H1 (cell line): ENCODE measurements around the gene KPRP. TPM values are rescaled to one million over a fixed set of nuclear protein-coding genes. Genes with fewer than 3 reads are reported as not detected.

Experiments
- polyA plus RNA-seq, 7 experiments: library from polyadenylated mRNA; depleted of rRNA in 3 of 7; stranded (reverse) in 5 of 7; unstranded in 2 of 7; fragments of >200 nt in 5 of 7; fragments of 200-250 nt in 2 of 7; gene quantifications; 1 replicate in 5 of 7; 2 replicates in 1 of 7; 4 replicates in 1 of 7; pipeline versions ENCODE4 v1.2.1 to v1.2.3, GENCODE V29; 2011 to 2013; ENCODE audit warnings: missing spikeins in 2 of 7, mixed read lengths in 2 of 7
- total RNA-seq: library from RNA; stranded (reverse); fragmentation: NEBNext Ultra II Directional; extraction: Animal tissue kit (Norgen Biotek cat#: 25700); gene quantifications from 2 replicates; pipeline ENCODE4 v1.2.1, GENCODE V29; 2021

KPRP gene
- total and polyA plus RNA-seq, 2 of the 8 experiments (the other 6 are each of a cell fraction or from before 2014, with no cell fraction given): not detected

Other genes starting within 250 kb of the KPRP start
- gene LCE5A, start 247.2 kb upstream of the KPRP start, total RNA-seq: not detected in 2 replicates
- not detected in 2 replicates for gene LCE5A, start 247.2 kb upstream of the KPRP start, polyA plus RNA-seq (2011; rRNA removed)
- gene CRCT1, start 243.5 kb upstream of the KPRP start, total RNA-seq: not detected in 2 replicates
- gene CRCT1, start 243.5 kb upstream of the KPRP start, polyA plus RNA-seq (2011; rRNA removed): not detected in 2 replicates
- gene LCE3E, start 191.2 kb upstream of the KPRP start, total RNA-seq: not detected in 2 replicates
- gene LCE3E, start 191.2 kb upstream of the KPRP start, polyA plus RNA-seq (2011; rRNA removed): not detected in 2 replicates
- gene LCE3D, start 177.5 kb upstream of the KPRP start, total RNA-seq: not detected in 2 replicates
- gene LCE3D, start 177.5 kb upstream of the KPRP start, polyA plus RNA-seq (2011; rRNA removed): not detected in 2 replicates
- gene LCE3C, start 157.8 kb upstream of the KPRP start, total RNA-seq: not detected in 2 replicates
- gene LCE3C, start 157.8 kb upstream of the KPRP start, polyA plus RNA-seq (2011; rRNA removed): not detected in 2 replicates
- not detected in 2 replicates for gene LCE3B, start 144.2 kb upstream of the KPRP start, total RNA-seq
- not detected in 2 replicates for gene LCE3B, start 144.2 kb upstream of the KPRP start, polyA plus RNA-seq (2011; rRNA removed)
- not detected in 2 replicates for gene LCE3A, start 134.9 kb upstream of the KPRP start, total RNA-seq
- gene LCE3A, start 134.9 kb upstream of the KPRP start, polyA plus RNA-seq (2011; rRNA removed): not detected in 2 replicates
- not detected in 2 replicates for gene LCE2D, start 94.6 kb upstream of the KPRP start, total RNA-seq
- gene LCE2D, start 94.6 kb upstream of the KPRP start, polyA plus RNA-seq (2011; rRNA removed): not detected in 2 replicates
- gene LCE2C, start 82.7 kb upstream of the KPRP start, total RNA-seq: not detected in 2 replicates
- gene LCE2C, start 82.7 kb upstream of the KPRP start, polyA plus RNA-seq (2011; rRNA removed): not detected in 2 replicates
- gene LCE2B, start 71.9 kb upstream of the KPRP start, total RNA-seq: not detected in 2 replicates
- gene LCE2B, start 71.9 kb upstream of the KPRP start, polyA plus RNA-seq (2011; rRNA removed): not detected in 2 replicates
- gene LCE2A, start 59.7 kb upstream of the KPRP start, total RNA-seq: not detected in 2 replicates
- gene LCE2A, start 59.7 kb upstream of the KPRP start, polyA plus RNA-seq (2011; rRNA removed): not detected in 2 replicates
- not detected in 2 replicates for gene LCE4A, start 49.9 kb upstream of the KPRP start, total RNA-seq
- gene LCE4A, start 49.9 kb upstream of the KPRP start, polyA plus RNA-seq (2011; rRNA removed): not detected in 2 replicates
- gene LCE1F, start 17.1 kb downstream of the KPRP start, total RNA-seq: not detected in 2 replicates
- gene LCE1F, start 17.1 kb downstream of the KPRP start, polyA plus RNA-seq (2011; rRNA removed): not detected in 2 replicates
- not detected in 2 replicates for gene LCE1E, start 28.2 kb downstream of the KPRP start, total RNA-seq
- gene LCE1E, start 28.2 kb downstream of the KPRP start, polyA plus RNA-seq (2011; rRNA removed): not detected in 2 replicates
- not detected in 2 replicates for gene LCE1D, start 38.7 kb downstream of the KPRP start, total RNA-seq
- gene LCE1D, start 38.7 kb downstream of the KPRP start, polyA plus RNA-seq (2011; rRNA removed): not detected in 2 replicates
- gene LCE1C, start 48.6 kb downstream of the KPRP start, total RNA-seq: not detected in 2 replicates
- gene LCE1C, start 48.6 kb downstream of the KPRP start, polyA plus RNA-seq (2011; rRNA removed): not detected in 2 replicates
- gene LCE1B, start 53.9 kb downstream of the KPRP start, total RNA-seq: not detected in 2 replicates
- gene LCE1B, start 53.9 kb downstream of the KPRP start, polyA plus RNA-seq (2011; rRNA removed): not detected in 2 replicates
- not detected in 2 replicates for gene LCE1A, start 69.4 kb downstream of the KPRP start, total RNA-seq
- not detected in 2 replicates for gene LCE1A, start 69.4 kb downstream of the KPRP start, polyA plus RNA-seq (2011; rRNA removed)
- not detected in 2 replicates for gene LCE6A, start 84.8 kb downstream of the KPRP start, total RNA-seq
- gene LCE6A, start 84.8 kb downstream of the KPRP start, polyA plus RNA-seq (2011; rRNA removed): not detected in 2 replicates
- not detected in 2 replicates for gene LCE7A, start 102.0 kb downstream of the KPRP start, total RNA-seq
- gene LCE7A, start 102.0 kb downstream of the KPRP start, polyA plus RNA-seq (2011; rRNA removed): not detected in 2 replicates
- gene SMCP, start 120.3 kb downstream of the KPRP start, total RNA-seq: not detected in 2 replicates
- gene SMCP, start 120.3 kb downstream of the KPRP start, polyA plus RNA-seq (2011; rRNA removed): not detected in 2 replicates
- gene IVL, start 150.5 kb downstream of the KPRP start, total RNA-seq: not detected in 2 replicates
- gene IVL, start 150.5 kb downstream of the KPRP start, polyA plus RNA-seq (2011; rRNA removed): not detected in 2 replicates
- gene SPRR5, start 189.2 kb downstream of the KPRP start, total RNA-seq: not detected in 2 replicates
- gene SPRR5, start 189.2 kb downstream of the KPRP start, polyA plus RNA-seq (2011; rRNA removed): not detected in 2 replicates
- gene SPRR4, start 212.6 kb downstream of the KPRP start, total RNA-seq: not detected in 2 replicates
- not detected in 2 replicates for gene SPRR4, start 212.6 kb downstream of the KPRP start, polyA plus RNA-seq (2011; rRNA removed)
- gene SPRR1A, start 226.1 kb downstream of the KPRP start, total RNA-seq: not detected in 2 replicates
- not detected in 2 replicates for gene SPRR1A, start 226.1 kb downstream of the KPRP start, polyA plus RNA-seq (2011; rRNA removed)
- gene SPRR3, start 243.7 kb downstream of the KPRP start, total RNA-seq: not detected in 2 replicates
- not detected in 2 replicates for gene SPRR3, start 243.7 kb downstream of the KPRP start, polyA plus RNA-seq (2011; rRNA removed)